Suprapubic skin (tissue), 3 donors: ENCODE measurements around the gene THSD7B.

Experiments used
- CTCF ChIP-seq, 2 donors: fragments of 200-600 bp in 1 of 2; fragments of 450-650 bp in 1 of 2; sonication (generic) in 1 of 2; IDR thresholded peaks; one replicate each; pipeline ENCODE4 v1.5.1; 2016 to 2019; ENCODE audit warnings: antibody characterized with exemption in 2 of 2, mild to moderate bottlenecking in 1 of 2, moderate library complexity in 1 of 2
- EP300 ChIP-seq: sonication (generic); formaldehyde crosslinking; IDR thresholded peaks from one replicate; pipeline ENCODE4 v1.6.1; 2017; ENCODE audit warnings: antibody characterized with exemption

GRCh38 chr2:137007938-137008337, 242.6 kb downstream of the THSD7B start:
- TF ChIP-seq CTCF (IDR thresholded peaks at IDR 0.05) (no peak), EP300 (no peak)
